Fibroblast of peridontal ligament (primary cell): ENCODE results near the gene BLOC1S1.
A peak's percentile ranks its signal among the peaks of the same experiment; 100 is the strongest.

Experiments
- DNase-seq: peaks from one replicate; pipeline ENCODE4 v3.0.0-alpha.2; 2010; ENCODE audit errors: extremely low read depth

The BLOC1S1 gene

GRCh38 chr12:55715833-55716581 is at the start of gene BLOC1S1:
Gene BLOC1S1, plus strand, starts transcription at chr12:55716046. Its CDS starts 6 bp downstream, at chr12:55716052.
- peak; percentile 87 for DNase-seq

- DNase-seq: no peak
Measured at GRCh38 chr12:55666508-55666907, 49.3 kb upstream of the BLOC1S1 start.

- DNase-seq: no peak
Measured at GRCh38 chr12:55670276-55670675, 45.6 kb upstream of the BLOC1S1 start.

- no peak for DNase-seq
Measured at GRCh38 chr12:55671746-55672145, 44.1 kb upstream of the BLOC1S1 start.

- DNase-seq: no peak
Measured at GRCh38 chr12:55673638-55674037, 42.2 kb upstream of the BLOC1S1 start.

GRCh38 chr12:55675666-55676065 is 40.2 kb upstream of the BLOC1S1 start:
- no peak for DNase-seq

GRCh38 chr12:55676707-55677106 is 39.1 kb upstream of the BLOC1S1 start:
- DNase-seq: no peak

GRCh38 chr12:55679691-55680090 is 36.2 kb upstream of the BLOC1S1 start:
- DNase-seq: no peak

- peak; percentile 60 for DNase-seq
Measured at GRCh38 chr12:55681142-55682077, 34.4 kb upstream of the BLOC1S1 start.

- no peak for DNase-seq
Measured at GRCh38 chr12:55682087-55682796, 33.6 kb upstream of the BLOC1S1 start.

- DNase-seq: no peak
Measured at GRCh38 chr12:55683676-55684075, 32.2 kb upstream of the BLOC1S1 start.

GRCh38 chr12:55684761-55685370 is 31.0 kb upstream of the BLOC1S1 start:
- DNase-seq: no peak

GRCh38 chr12:55685671-55686070 is 30.2 kb upstream of the BLOC1S1 start:
- DNase-seq: no peak

GRCh38 chr12:55686366-55687010 is 29.4 kb upstream of the BLOC1S1 start:
- DNase-seq: no peak

GRCh38 chr12:55687746-55688145 is 28.1 kb upstream of the BLOC1S1 start:
- no peak for DNase-seq

GRCh38 chr12:55688716-55689655 is 26.9 kb upstream of the BLOC1S1 start:
- DNase-seq: no peak

GRCh38 chr12:55692631-55693322 is 23.1 kb upstream of the BLOC1S1 start:
- no peak for DNase-seq

- no peak for DNase-seq
Measured at GRCh38 chr12:55693323-55694187, 22.3 kb upstream of the BLOC1S1 start.

GRCh38 chr12:55694188-55694515 is 21.7 kb upstream of the BLOC1S1 start:
- DNase-seq: no peak
